Neuronal stem cell (in vitro differentiated cells): ENCODE measurements around the gene CST7.

Experiments used
- DNase-seq: peaks from one replicate; pipeline ENCODE4 v3.0.0-alpha.2; 2013; ENCODE audit warnings: low spot score
- H2AFZ ChIP-seq: one replicate; pipeline ENCODE4 v1.6.1; 2013; ENCODE audit warnings: mild to moderate bottlenecking, low read length, inconsistent platforms
- H2AK5ac ChIP-seq: 2 replicates; pipeline ENCODE4 v1.6.1; 2013; ENCODE audit warnings: low read depth, mild to moderate bottlenecking, inconsistent platforms, low read length, moderate library complexity, mixed read lengths
- H2BK120ac ChIP-seq: 2 replicates; pipeline ENCODE4 v1.6.1; 2013; ENCODE audit warnings: low read depth, mild to moderate bottlenecking, inconsistent platforms, low read length, moderate library complexity, mixed read lengths
- H2BK12ac ChIP-seq: one replicate; pipeline ENCODE4 v1.6.1; 2013; ENCODE audit warnings: low read length, inconsistent platforms
- H2BK15ac ChIP-seq: 2 replicates; pipeline ENCODE4 v1.6.1; 2013; ENCODE audit warnings: mild to moderate bottlenecking, low read length, inconsistent platforms, mixed read lengths
- H2BK5ac ChIP-seq: one replicate; pipeline ENCODE4 v1.6.1; 2013; ENCODE audit warnings: inconsistent platforms, mild to moderate bottlenecking, low read length, moderate library complexity
- H3K14ac ChIP-seq: one replicate; pipeline ENCODE4 v1.6.1; 2013; ENCODE audit warnings: low read length, inconsistent platforms
- H3K18ac ChIP-seq: 2 replicates; pipeline ENCODE4 v1.6.1; 2013; ENCODE audit warnings: low read length, inconsistent platforms
- H3K23ac ChIP-seq: 2 replicates; pipeline ENCODE4 v1.6.1; 2013; ENCODE audit warnings: low read depth, mild to moderate bottlenecking, mixed read lengths, low read length, inconsistent platforms; ENCODE audit not compliant: poor library complexity
- H3K27ac ChIP-seq: replicated peaks from 3 replicates; pipeline ENCODE4 v1.5.1; 2013; ENCODE audit warnings: low read length, inconsistent platforms
- H3K27me3 ChIP-seq, 3 experiments: 2 replicates each; pipeline ENCODE4 v1.6.1; 2013; ENCODE audit warnings: low read length in 3 of 3, mild to moderate bottlenecking in 2 of 3, inconsistent platforms in 1 of 3, low read depth in 1 of 3, mixed read lengths in 1 of 3, moderate library complexity in 1 of 3; ENCODE audit not compliant: control insufficient read depth in 3 of 3, insufficient read depth in 3 of 3
- H3K36me3 ChIP-seq, 2 donors: replicated peaks in 1 of 2; 2 replicates each; pipeline ENCODE4 v1.6.1; 2013; ENCODE audit warnings: low read length in 2 of 2; ENCODE audit not compliant: control insufficient read depth in 2 of 2, insufficient read depth in 2 of 2
- H3K4ac ChIP-seq: 2 replicates; pipeline ENCODE4 v1.6.1; 2013; ENCODE audit warnings: inconsistent platforms, mild to moderate bottlenecking, low read length, moderate library complexity
- H3K4me1 ChIP-seq, 2 donors: 1 replicate in 1 of 2; 2 replicates in 1 of 2; pipeline ENCODE4 v1.6.1; 2013; ENCODE audit warnings: low read length in 2 of 2, low read depth in 1 of 2; ENCODE audit not compliant: control insufficient read depth in 2 of 2, insufficient read depth in 1 of 2
- H3K4me2 ChIP-seq: one replicate; pipeline ENCODE4 v1.6.1; 2013; ENCODE audit warnings: mild to moderate bottlenecking, low read length, inconsistent platforms; ENCODE audit not compliant: insufficient read depth, poor library complexity, severe bottlenecking
- H3K4me3 ChIP-seq, 2 donors: 2 replicates each; pipeline ENCODE4 v1.5.1; 2013; ENCODE audit warnings: low read length in 2 of 2, mild to moderate bottlenecking in 2 of 2, inconsistent platforms in 1 of 2, moderate library complexity in 1 of 2
- H3K79me1 ChIP-seq: one replicate; pipeline ENCODE4 v1.6.1; 2013; ENCODE audit warnings: low read depth, mild to moderate bottlenecking, inconsistent platforms, low read length, moderate library complexity
- H3K9ac ChIP-seq: one replicate; pipeline ENCODE4 v1.6.1; 2013; ENCODE audit warnings: mild to moderate bottlenecking, low read depth, low read length, inconsistent platforms; ENCODE audit not compliant: poor library complexity
- H3K9me3 ChIP-seq, 2 donors: replicated peaks in 1 of 2; 2 replicates each; pipeline versions ENCODE3 to v1.6.1; 2013; ENCODE audit warnings: low read length in 2 of 2, mild to moderate bottlenecking in 2 of 2, inconsistent platforms in 1 of 2, low read depth in 1 of 2, mixed read lengths in 1 of 2, moderate library complexity in 1 of 2; ENCODE audit not compliant: control insufficient read depth in 2 of 2, insufficient read depth in 1 of 2
- H4K8ac ChIP-seq: one replicate; pipeline ENCODE4 v1.6.1; 2013; ENCODE audit warnings: low read depth, mild to moderate bottlenecking, inconsistent platforms, low read length, moderate library complexity
- H4K91ac ChIP-seq: one replicate; pipeline ENCODE4 v1.6.1; 2013; ENCODE audit warnings: low read length, low read depth, mild to moderate bottlenecking, inconsistent platforms; ENCODE audit not compliant: poor library complexity
- WGBS, 2 donors: extraction: QIAGEN DNeasy Blood & Tissue Kit; methylation state at CpG; one replicate each; pipeline ENCODE4 v1.1.7; 2013; ENCODE audit warnings: missing lambda C conversion rate in 2 of 2, mixed read lengths in 1 of 2; ENCODE audit not compliant: insufficient read length in 2 of 2, insufficient replicate concordance in 1 of 2; ENCODE audit errors: extremely low coverage in 2 of 2; 5-methylcytosine and 5-hydroxymethylcytosine counted together

The CST7 gene

GRCh38 chr20:24969186-24970029, 20.3 kb downstream of the CST7 start:
- H3K4me2 ChIP-seq, result no peak overlapping the region
- no peaks in the 10 kb centered on the region for H3K27me3 ChIP-seq
- H3K4ac ChIP-seq, result no peak overlapping the region
- H3K23ac ChIP-seq, result no peak overlapping the region
- no peaks in the 10 kb centered on the region for H3K9me3 ChIP-seq
- H2BK15ac ChIP-seq, result no peak overlapping the region
- H3K4me1 ChIP-seq, result no peaks in the 10 kb centered on the region
- WGBS, 2 donors, result no CpG with 5 or more reads among the region's 19 CpGs
- H3K14ac ChIP-seq, result no peak overlapping the region
- no peak overlapping the region for H2BK120ac ChIP-seq
- no peak overlapping the region for H3K27ac ChIP-seq
- no peak overlapping the region for H2BK5ac ChIP-seq
- H2BK12ac ChIP-seq, result no peak overlapping the region
- no peak overlapping the region for H3K4me3 ChIP-seq
- H3K9ac ChIP-seq, result no peak overlapping the region
- no peak overlapping the region for H2AFZ ChIP-seq
- peaks cover 44 to 94% of the 10 kb centered on the region in 2 donors for H3K36me3 ChIP-seq
- no peak for DNase-seq
- no peak overlapping the region for H2AK5ac ChIP-seq
- no peaks in the 10 kb centered on the region for H3K79me1 ChIP-seq
- H4K8ac ChIP-seq, result no peak overlapping the region
- H4K91ac ChIP-seq, result no peak overlapping the region
- H3K18ac ChIP-seq, result no peak overlapping the region

DNA sequence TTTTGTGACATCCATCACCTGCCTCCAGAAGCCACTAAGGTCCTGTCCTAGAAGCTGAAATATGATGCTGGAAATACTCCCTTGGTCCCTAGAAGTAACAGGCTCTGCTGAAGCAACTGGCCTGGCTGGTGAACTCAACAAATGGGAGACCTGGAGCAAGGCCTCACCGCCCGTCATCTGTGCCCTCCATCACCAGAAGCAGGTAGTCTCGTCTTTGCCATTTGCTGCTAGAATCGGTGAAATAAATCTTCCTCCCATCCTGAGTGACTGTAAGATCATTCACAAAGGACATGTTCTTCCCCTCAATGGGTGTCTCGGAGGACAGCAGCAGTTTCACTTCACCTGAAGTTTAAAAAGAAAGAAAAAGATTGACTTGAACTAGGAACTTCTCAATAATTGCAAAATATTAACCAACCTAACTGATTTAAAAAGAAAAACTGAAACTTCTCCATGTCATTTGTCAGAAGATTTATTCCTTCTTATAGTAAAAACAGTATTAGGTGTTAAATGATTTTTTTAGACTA, 21.0 kb downstream of the CST7 start:
- Histone ChIP-seq H3K9me3 (peaks cover 0 to 2% of the 10 kb centered on the region in 2 donors), H3K4me3 (no peak overlapping the region), H4K8ac (no peak overlapping the region), H2AFZ (no peak overlapping the region), H3K4me2 (no peak overlapping the region), H3K27me3 (no peaks in the 10 kb centered on the region), H2BK12ac (no peak overlapping the region), H3K23ac (no peak overlapping the region), H3K36me3 (peaks cover 44 to 91% of the 10 kb centered on the region in 2 donors), H2AK5ac (no peak overlapping the region), H3K4ac (no peak overlapping the region), H3K4me1 (no peaks in the 10 kb centered on the region), H2BK15ac (no peak overlapping the region), H4K91ac (no peak overlapping the region), H3K14ac (no peak overlapping the region), H2BK120ac (no peak overlapping the region), H3K79me1 (no peaks in the 10 kb centered on the region), H3K27ac (no peak overlapping the region), H2BK5ac (no peak overlapping the region), H3K18ac (no peak overlapping the region), H3K9ac (no peak overlapping the region)
- no CpG with 5 or more reads among the region's 5 CpGs for WGBS, 2 donors
- no peak for DNase-seq

DNA sequence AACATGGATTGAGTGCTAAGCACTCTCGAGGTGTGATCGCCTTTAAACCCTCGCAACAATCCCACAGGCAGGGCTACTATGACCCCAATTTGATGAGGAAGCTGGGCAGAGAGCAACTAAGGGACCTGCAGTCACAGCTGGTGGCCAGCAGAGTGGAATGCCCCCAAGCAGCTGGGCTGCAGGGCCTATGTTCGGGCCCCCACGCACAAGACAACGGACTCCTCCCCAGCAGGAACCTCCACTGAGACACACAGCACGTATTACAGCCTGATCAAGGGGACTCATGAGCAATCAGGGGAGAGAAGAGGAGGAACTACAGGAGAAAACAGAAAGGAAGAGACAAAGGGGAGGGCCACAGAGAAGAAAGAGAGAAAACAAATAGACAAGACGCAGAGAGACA, 21.7 kb downstream of the CST7 start:
- no CpG with 5 or more reads among the region's 8 CpGs for WGBS, 2 donors
- H3K36me3 ChIP-seq, result peaks cover 39 to 88% of the 10 kb centered on the region in 2 donors

DNA sequence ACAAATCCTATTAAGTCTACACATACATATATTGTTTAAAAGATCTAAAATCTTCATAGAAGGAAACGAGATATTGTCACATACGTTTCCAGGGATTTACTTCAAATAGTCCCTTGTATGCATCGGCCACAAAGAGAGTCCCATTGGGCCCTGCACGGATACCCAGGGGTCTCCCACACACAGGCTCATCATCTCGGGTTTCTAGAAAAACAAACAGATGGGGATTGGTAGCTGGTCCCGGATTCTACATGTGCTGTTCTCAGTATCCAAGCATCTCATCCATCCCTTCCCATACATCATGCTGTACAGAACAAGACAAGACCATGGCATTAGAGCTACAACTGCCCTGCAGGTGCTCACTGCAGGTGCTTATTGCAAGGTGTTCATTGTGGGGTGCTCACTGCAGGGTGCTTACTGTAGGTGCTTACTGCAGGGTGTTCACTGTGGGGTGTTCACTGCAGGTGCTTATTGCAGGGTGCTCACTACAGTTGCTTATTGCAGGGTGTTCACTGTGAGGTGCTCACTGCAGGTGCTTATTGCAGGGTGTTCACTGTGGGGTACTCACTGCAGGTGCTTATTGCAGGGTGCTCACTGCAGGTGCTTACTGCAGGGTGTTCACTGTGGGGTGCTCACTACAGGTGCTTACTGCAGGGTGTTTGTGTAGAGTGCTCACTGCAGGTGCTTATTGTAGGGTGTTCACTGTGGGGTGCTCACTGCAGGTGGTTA, 22.5 kb downstream of the CST7 start:
- H2AK5ac ChIP-seq, result no peak overlapping the region
- no CpG with 5 or more reads among the region's 6 CpGs for WGBS, 2 donors
- no peak overlapping the region for H2BK12ac ChIP-seq
- no peak overlapping the region for H2BK5ac ChIP-seq
- no peak overlapping the region for H2AFZ ChIP-seq
- no peak overlapping the region for H3K27ac ChIP-seq
- no peak overlapping the region for H3K4me2 ChIP-seq
- peaks cover 0 to 14% of the 10 kb centered on the region in 2 donors for H3K9me3 ChIP-seq
- no peak overlapping the region for H2BK15ac ChIP-seq
- H4K91ac ChIP-seq, result no peak overlapping the region
- H3K9ac ChIP-seq, result no peak overlapping the region
- no peak overlapping the region for H3K4me3 ChIP-seq
- no peak overlapping the region for H2BK120ac ChIP-seq
- H4K8ac ChIP-seq, result no peak overlapping the region
- H3K14ac ChIP-seq, result no peak overlapping the region
- H3K23ac ChIP-seq, result no peak overlapping the region
- no peak overlapping the region for H3K18ac ChIP-seq
- no peaks in the 10 kb centered on the region for H3K27me3 ChIP-seq
- H3K4me1 ChIP-seq, result no peaks in the 10 kb centered on the region
- peaks cover 35 to 87% of the 10 kb centered on the region in 2 donors for H3K36me3 ChIP-seq
- no peaks in the 10 kb centered on the region for H3K79me1 ChIP-seq
- H3K4ac ChIP-seq, result no peak overlapping the region
- DNase-seq, result no peak

More for the DNA sequence above, 21.7 kb downstream of the CST7 start:
- DNase-seq, result no peak
- Histone ChIP-seq H2BK12ac (no peak overlapping the region), H4K91ac (no peak overlapping the region), H3K4me1 (no peaks in the 10 kb centered on the region), H3K27me3 (no peaks in the 10 kb centered on the region), H3K14ac (no peak overlapping the region), H3K9ac (no peak overlapping the region), H2AK5ac (no peak overlapping the region), H4K8ac (no peak overlapping the region), H3K18ac (no peak overlapping the region), H3K23ac (no peak overlapping the region), H3K79me1 (no peaks in the 10 kb centered on the region), H2BK120ac (no peak overlapping the region), H2AFZ (no peak overlapping the region), H3K4ac (no peak overlapping the region), H3K4me2 (no peak overlapping the region), H2BK15ac (no peak overlapping the region), H3K27ac (no peak overlapping the region), H3K9me3 (peaks cover 0 to 7% of the 10 kb centered on the region in 2 donors), H2BK5ac (no peak overlapping the region), H3K4me3 (no peak overlapping the region)
